Endothelial cell of umbilical vein (primary cell): Measurements from ENCODE around the gene INPP4B. TPM values are rescaled to one million over a fixed set of nuclear protein-coding genes. Genes with fewer than 3 reads are reported as not detected.
"Not testable (repeated sequence)": the region's sequence is repeated elsewhere in the genome, so short reads cannot be mapped to it uniquely, and the experiment has no call there.

Experiments used
- BruUV-seq: library from RNA; stranded (reverse); fragments of 400-500 nt; replicated peaks from 2 replicates; lab custom pipeline; 2021; lab: Mats Ljungman, UMichigan
- CTCF ChIA-PET: fragments of 300-600, 350-600 bp; sonication (Branson Sonifier 250); formaldehyde crosslinking; loops from one replicate; lab custom pipeline; 2021; ENCODE audit warnings: antibody characterized with exemption, inconsistent platforms; lab: Charles Lee
- POLR2A ChIA-PET: fragments of 300-600, 350-600 bp; sonication (Branson Sonifier 250); formaldehyde crosslinking; loops from one replicate; lab custom pipeline; 2021; ENCODE audit warnings: antibody characterized with exemption, inconsistent platforms; lab: Charles Lee
- DNase-seq: peaks from one replicate; pipeline ENCODE4 v3.0.0-alpha.2; 2011; ENCODE audit warnings: low read depth, low spot score
- FAIRE-seq: peaks from 2 replicates; lab custom pipeline; 2011; peaks lifted over from hg19 to GRCh38; lab: Jason Lieb, UNC
- H2AFZ ChIP-seq: 2 replicates; pipeline ENCODE4 v1.6.0; 2012; ENCODE audit warnings: low read depth, low read length, control low read depth, inconsistent platforms
- H3K27ac ChIP-seq: 2 replicates; pipeline ENCODE4 v1.5.1; 2011; ENCODE audit warnings: low read depth, mild to moderate bottlenecking, control low read depth, low read length, moderate library complexity; ENCODE audit not compliant: insufficient read depth
- H3K27me3 ChIP-seq, 2 experiments: 2 replicates each; pipeline versions ENCODE4 v1.6.0 to v1.6.1; 2011; ENCODE audit warnings: low read length in 2 of 2, mixed read lengths in 1 of 2; ENCODE audit not compliant: control insufficient read depth in 2 of 2, insufficient read depth in 2 of 2
- H3K36me3 ChIP-seq, 2 experiments: 2 replicates in 1 of 2; 3 replicates in 1 of 2; pipeline ENCODE4 v1.5.1; 2011; ENCODE audit warnings: low read length in 2 of 2, mild to moderate bottlenecking in 1 of 2, moderate library complexity in 1 of 2; ENCODE audit not compliant: control insufficient read depth in 2 of 2, insufficient read depth in 2 of 2; ENCODE audit errors: extremely low read depth in 1 of 2
- H3K4me1 ChIP-seq: 3 replicates; pipeline ENCODE4 v1.5.1; 2011; ENCODE audit warnings: mild to moderate bottlenecking, low read length; ENCODE audit not compliant: control insufficient read depth, insufficient read depth; ENCODE audit errors: extremely low read depth
- H3K4me2 ChIP-seq: 2 replicates; pipeline ENCODE4 v1.6.1; 2011; ENCODE audit warnings: low read length, control low read depth, mixed read lengths; ENCODE audit not compliant: insufficient read depth
- H3K4me3 ChIP-seq, 3 experiments: fragments of 200-600 bp in 1 of 3; sonication (generic), shearing (Covaris generic) in 1 of 3; replicated peaks in 1 of 3; 2 replicates each; pipeline ENCODE4 v1.5.1; 2011 to 2016; ENCODE audit warnings: control low read depth in 3 of 3, low read length in 3 of 3, mild to moderate bottlenecking in 2 of 3, inconsistent platforms in 1 of 3, low read depth in 1 of 3, moderate library complexity in 1 of 3; ENCODE audit not compliant: insufficient read depth in 1 of 3
- H3K79me2 ChIP-seq: 2 replicates; pipeline ENCODE4 v1.6.0; 2012; ENCODE audit warnings: low read length, inconsistent platforms; ENCODE audit not compliant: control insufficient read depth, insufficient read depth
- H3K9ac ChIP-seq: replicated peaks from 2 replicates; pipeline ENCODE3; 2011; ENCODE audit warnings: low read length, control low read depth; ENCODE audit not compliant: insufficient read depth; ENCODE audit errors: extremely low read depth
- H3K9me1 ChIP-seq: replicated peaks from 3 replicates; pipeline ENCODE4 v1.6.0; 2011; ENCODE audit warnings: mild to moderate bottlenecking, low read length; ENCODE audit not compliant: control insufficient read depth, insufficient read depth; ENCODE audit errors: extremely low read depth
- H3K9me3 ChIP-seq: replicated peaks from 2 replicates; pipeline ENCODE4 v1.5.1; 2012; ENCODE audit warnings: low read length, inconsistent platforms; ENCODE audit not compliant: control insufficient read depth, insufficient read depth
- H4K20me1 ChIP-seq: replicated peaks from 2 replicates; pipeline ENCODE3; 2011; ENCODE audit warnings: mild to moderate bottlenecking, low read length; ENCODE audit not compliant: control insufficient read depth, insufficient read depth; ENCODE audit errors: extremely low read depth
- EZH2 ChIP-seq: IDR thresholded peaks from 2 replicates; pipeline ENCODE4 v1.6.1; 2012; ENCODE audit warnings: borderline replicate concordance, low read depth, mild to moderate bottlenecking, moderate library complexity, low read length, inconsistent platforms; ENCODE audit not compliant: severe bottlenecking
- FOS ChIP-seq: IDR thresholded peaks from 2 replicates; pipeline ENCODE4 v1.6.1; 2011; ENCODE audit warnings: mild to moderate bottlenecking, low read length, moderate library complexity, borderline replicate concordance; ENCODE audit not compliant: insufficient read depth
- GATA2 ChIP-seq: IDR thresholded peaks from 2 replicates; pipeline ENCODE4 v1.7.0; 2011; ENCODE audit warnings: low read depth, mild to moderate bottlenecking, moderate library complexity, mixed read lengths, low read length; ENCODE audit not compliant: insufficient read length, insufficient read depth
- JUN ChIP-seq: IDR thresholded peaks from 2 replicates; pipeline ENCODE4 v1.6.1; 2011; ENCODE audit warnings: borderline replicate concordance, low read depth; ENCODE audit not compliant: insufficient read length, insufficient read depth
- MYC ChIP-seq: IDR thresholded peaks from one replicate; pipeline ENCODE4 v1.6.1; 2011; ENCODE audit warnings: mild to moderate bottlenecking, low read depth, low read length
- POLR2A ChIP-seq: IDR thresholded peaks from 2 replicates; pipeline ENCODE4 v1.6.1; 2012; ENCODE audit warnings: low read depth, mild to moderate bottlenecking, control low read depth, low read length
- POLR2AphosphoS5 ChIP-seq: IDR thresholded peaks from 2 replicates; pipeline ENCODE4 v1.6.1; 2012; ENCODE audit warnings: low read depth, mild to moderate bottlenecking, control low read depth, low read length, moderate library complexity; ENCODE audit not compliant: insufficient read depth
- dilution Hi-C: fragments of 300-500 bp; cut with MboI; formaldehyde crosslinking; loops from one replicate; pipeline ENCODE4 v1.15.0; 2019; ENCODE audit warnings: low sequenced_read_pairs; ENCODE audit not compliant: extremely low pct_ligation_motif_present
- intact Hi-C: fragments of 100-400 bp; cut with micrococcal nuclease; formaldehyde crosslinking; loops from one replicate; pipeline ENCODE4 v1.10.0; 2022
- polyA plus RNA-seq, 4 experiments: library from polyadenylated mRNA; depleted of rRNA in 3 of 4; stranded (reverse) in 3 of 4; unstranded in 1 of 4; fragments of >200 nt; gene quantifications; 2 replicates each; pipeline versions ENCODE4 v1.2.1 to v1.2.3, GENCODE V29; 2011 to 2012; ENCODE audit warnings: missing spikeins in 1 of 4
- total RNA-seq: library from RNA; stranded (reverse); gene quantifications from 2 replicates; pipeline ENCODE4 v1.2.3, GENCODE V29; 2021
- TF ChIP-seq, protein P1 (sequence below): IDR thresholded peaks from 2 replicates; pipeline ENCODE4 v1.6.1; 2011; ENCODE audit not compliant: insufficient read depth, insufficient read length
- TF ChIP-seq, protein P2 (sequence below), 2 donors: IDR thresholded peaks; 1 replicate in 1 of 2; 2 replicates in 1 of 2; pipeline ENCODE4 v1.5.1; 2011; ENCODE audit warnings: low read length in 2 of 2, mild to moderate bottlenecking in 2 of 2, moderate library complexity in 2 of 2, control low read depth in 1 of 2, inconsistent platforms in 1 of 2, low read depth in 1 of 2; ENCODE audit not compliant: insufficient read depth in 1 of 2; ENCODE audit errors: extremely low read depth in 1 of 2

The INPP4B gene
- total and polyA plus RNA-seq, 2 donors (not counting 3 experiments of a cell fraction or from before 2014, with no cell fraction given), result 0.41 to 3.1 TPM

- POLR2A ChIA-PET, H3K27ac ChIP-seq, H3K9ac ChIP-seq, dilution Hi-C loops, H3K36me3 ChIP-seq, H3K4me2 ChIP-seq, BruUV-seq, H2AFZ ChIP-seq, H4K20me1 ChIP-seq, H3K9me1 ChIP-seq, H3K27me3 ChIP-seq, H3K4me3 ChIP-seq, H3K4me1 ChIP-seq, H3K9me3 ChIP-seq, DNase-seq, FAIRE-seq, H3K79me2 ChIP-seq: not testable (repeated sequence)
- intact Hi-C loops, result loop anchor here (10.0 kb wide), 1 partner anchor 520 kb away; no protein-coding TSS in a partner anchor
- CTCF ChIA-PET, result interaction anchor here (1.5 kb wide), 1 partner anchor 99 kb away, joined by 4 read pairs; no protein-coding TSS in a partner anchor
Measured at GRCh38 chr4:142644628-142645027, 201.5 kb downstream of the INPP4B start.

- Histone ChIP-seq H3K4me3 (no peak overlapping the region), H3K4me2 (no peak overlapping the region), H3K79me2 (no peaks in the 10 kb centered on the region), H2AFZ (no peak overlapping the region), H3K4me1 (no peaks in the 10 kb centered on the region), H3K36me3 (no peaks in the 10 kb centered on the region), H3K27me3 (no peaks in the 10 kb centered on the region), H3K9ac (no peak overlapping the region), H3K9me1 (no peaks in the 10 kb centered on the region), H3K27ac (no peak overlapping the region), H3K9me3 (no peaks in the 10 kb centered on the region), H4K20me1 (no peaks in the 10 kb centered on the region)
- DNase-seq (no peak), FAIRE-seq (no peak)
- intact Hi-C loops (no loop called here), dilution Hi-C loops (no loop called here)
- TF ChIP-seq, protein P1, sequence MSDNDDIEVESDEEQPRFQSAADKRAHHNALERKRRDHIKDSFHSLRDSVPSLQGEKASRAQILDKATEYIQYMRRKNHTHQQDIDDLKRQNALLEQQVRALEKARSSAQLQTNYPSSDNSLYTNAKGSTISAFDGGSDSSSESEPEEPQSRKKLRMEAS, result no peak
- TF ChIP-seq MYC, result no peak
- TF ChIP-seq GATA2, result no peak
- no peak for TF ChIP-seq POLR2AphosphoS5
- no peak for TF ChIP-seq POLR2A
- TF ChIP-seq EZH2, result no peak
- TF ChIP-seq, protein P2, sequence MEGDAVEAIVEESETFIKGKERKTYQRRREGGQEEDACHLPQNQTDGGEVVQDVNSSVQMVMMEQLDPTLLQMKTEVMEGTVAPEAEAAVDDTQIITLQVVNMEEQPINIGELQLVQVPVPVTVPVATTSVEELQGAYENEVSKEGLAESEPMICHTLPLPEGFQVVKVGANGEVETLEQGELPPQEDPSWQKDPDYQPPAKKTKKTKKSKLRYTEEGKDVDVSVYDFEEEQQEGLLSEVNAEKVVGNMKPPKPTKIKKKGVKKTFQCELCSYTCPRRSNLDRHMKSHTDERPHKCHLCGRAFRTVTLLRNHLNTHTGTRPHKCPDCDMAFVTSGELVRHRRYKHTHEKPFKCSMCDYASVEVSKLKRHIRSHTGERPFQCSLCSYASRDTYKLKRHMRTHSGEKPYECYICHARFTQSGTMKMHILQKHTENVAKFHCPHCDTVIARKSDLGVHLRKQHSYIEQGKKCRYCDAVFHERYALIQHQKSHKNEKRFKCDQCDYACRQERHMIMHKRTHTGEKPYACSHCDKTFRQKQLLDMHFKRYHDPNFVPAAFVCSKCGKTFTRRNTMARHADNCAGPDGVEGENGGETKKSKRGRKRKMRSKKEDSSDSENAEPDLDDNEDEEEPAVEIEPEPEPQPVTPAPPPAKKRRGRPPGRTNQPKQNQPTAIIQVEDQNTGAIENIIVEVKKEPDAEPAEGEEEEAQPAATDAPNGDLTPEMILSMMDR (IDR thresholded peaks at IDR 0.05; ENCODE audit: extremely low read depth in 1 of 2, insufficient read depth in 1 of 2, low read depth in 1 of 2, low read length in 2 of 2), result no peak
- TF ChIP-seq JUN, result no peak
- no peak for TF ChIP-seq FOS
- ChIA-PET CTCF (no interaction called here), POLR2A (no interaction called here)
- no TSS peak for BruUV-seq
Measured at GRCh38 chr4:142637614-142638013, 208.5 kb downstream of the INPP4B start.
